Fibroblast of lung (primary cell): ENCODE measurements around the gene NKTR.

Source experiments
- EZH2 ChIP-seq: IDR thresholded peaks from 2 replicates; pipeline ENCODE4 v1.5.1; 2012; ENCODE audit warnings: low read length, control low read depth, mild to moderate bottlenecking; ENCODE audit errors: missing control alignments
- TF ChIP-seq, protein P1 (sequence below), 2 donors: IDR thresholded peaks in 1 of 2; conservative IDR thresholded peaks in 1 of 2; 1 replicate in 1 of 2; 2 replicates in 1 of 2; pipeline ENCODE4 v1.5.1; 2011 to 2012; ENCODE audit warnings: low read length in 2 of 2, control low read depth in 1 of 2, inconsistent platforms in 1 of 2, low read depth in 1 of 2, mild to moderate bottlenecking in 1 of 2

DNA sequence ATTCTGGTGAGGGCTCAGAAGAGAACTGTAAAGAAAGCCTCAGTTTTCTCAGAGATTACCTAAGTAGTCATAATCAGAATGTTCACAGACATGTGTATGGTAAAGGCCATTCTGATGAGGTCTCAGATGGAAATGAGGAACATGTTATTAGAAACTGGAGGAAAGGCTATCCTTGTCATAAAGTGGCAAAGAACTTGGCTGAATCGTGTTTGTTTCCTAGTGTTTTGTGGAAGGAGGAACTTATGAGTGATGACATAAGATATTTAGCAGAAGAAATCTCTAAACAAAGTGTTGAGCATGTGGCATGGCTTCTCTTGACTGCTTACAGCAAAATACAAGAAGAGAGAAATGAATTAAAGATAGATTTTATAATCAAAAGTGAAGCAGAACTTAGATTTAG is 72.0 kb downstream of the NKTR start:
- TF ChIP-seq, protein P1, sequence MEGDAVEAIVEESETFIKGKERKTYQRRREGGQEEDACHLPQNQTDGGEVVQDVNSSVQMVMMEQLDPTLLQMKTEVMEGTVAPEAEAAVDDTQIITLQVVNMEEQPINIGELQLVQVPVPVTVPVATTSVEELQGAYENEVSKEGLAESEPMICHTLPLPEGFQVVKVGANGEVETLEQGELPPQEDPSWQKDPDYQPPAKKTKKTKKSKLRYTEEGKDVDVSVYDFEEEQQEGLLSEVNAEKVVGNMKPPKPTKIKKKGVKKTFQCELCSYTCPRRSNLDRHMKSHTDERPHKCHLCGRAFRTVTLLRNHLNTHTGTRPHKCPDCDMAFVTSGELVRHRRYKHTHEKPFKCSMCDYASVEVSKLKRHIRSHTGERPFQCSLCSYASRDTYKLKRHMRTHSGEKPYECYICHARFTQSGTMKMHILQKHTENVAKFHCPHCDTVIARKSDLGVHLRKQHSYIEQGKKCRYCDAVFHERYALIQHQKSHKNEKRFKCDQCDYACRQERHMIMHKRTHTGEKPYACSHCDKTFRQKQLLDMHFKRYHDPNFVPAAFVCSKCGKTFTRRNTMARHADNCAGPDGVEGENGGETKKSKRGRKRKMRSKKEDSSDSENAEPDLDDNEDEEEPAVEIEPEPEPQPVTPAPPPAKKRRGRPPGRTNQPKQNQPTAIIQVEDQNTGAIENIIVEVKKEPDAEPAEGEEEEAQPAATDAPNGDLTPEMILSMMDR (conservative IDR thresholded peaks at IDR 0.05 in 1 of 2, IDR thresholded peaks at IDR 0.05 in 1 of 2; ENCODE audit: low read depth in 1 of 2, low read length in 2 of 2), result no peak
- no peak for TF ChIP-seq EZH2
